Activated T-cell treated with anti-CD3 and anti-CD28 coated beads for 1 hour (primary cell): ENCODE results near the gene RTL10.

Source experiments
- DNase-seq: peaks from one replicate; pipeline ENCODE4 v3.0.0-alpha.2; 2020; ENCODE audit warnings: low read depth

RTL10 gene

GRCh38 chr22:19808873-19809478 lies 45.7 kb downstream of the RTL10 start:
- DNase-seq, result no peak

DNA sequence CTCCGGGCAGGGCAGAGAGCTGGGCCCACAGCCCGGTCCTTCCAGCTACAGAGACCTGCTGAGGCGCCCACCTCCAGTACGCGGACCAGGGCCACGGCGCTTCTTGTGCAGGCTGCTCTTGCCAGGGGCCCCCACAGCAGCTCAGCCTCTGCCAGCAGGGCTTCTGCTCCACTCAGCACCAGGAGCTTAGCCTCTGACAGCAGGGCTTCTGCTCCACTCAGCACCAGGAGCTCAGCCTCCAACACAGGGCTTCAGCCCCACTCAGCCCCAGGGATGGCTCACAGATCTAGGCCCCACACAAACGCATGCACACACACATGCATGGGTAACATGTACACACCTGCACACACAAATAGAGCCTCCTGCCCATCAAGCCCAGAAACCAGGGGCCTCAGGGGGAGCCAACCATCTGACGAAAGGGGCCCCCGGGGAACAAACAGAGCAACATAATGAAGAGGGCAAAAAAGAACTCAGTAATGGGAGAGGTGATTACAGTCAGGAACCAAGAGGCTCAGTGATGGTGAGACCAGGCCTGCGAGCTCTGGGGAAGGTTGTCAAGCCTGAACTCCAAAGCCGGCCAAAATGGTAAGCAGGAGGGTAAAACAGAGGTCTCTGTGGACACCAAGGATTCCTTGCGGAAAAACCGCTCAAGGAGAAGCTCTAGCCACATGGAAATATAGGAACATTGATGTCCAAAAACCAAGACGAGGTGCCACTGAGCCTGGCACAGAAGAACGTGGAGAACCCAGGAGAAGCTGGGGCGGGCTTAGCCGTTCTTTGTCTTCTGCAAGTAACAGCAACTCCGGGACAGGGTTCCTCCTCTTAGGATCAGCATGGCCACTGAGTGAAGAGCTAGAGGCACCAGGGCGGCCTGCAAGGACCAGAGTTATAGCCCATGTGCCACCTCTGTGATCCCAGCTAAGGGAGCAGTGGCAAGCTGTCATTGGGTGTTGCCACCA lies 46.5 kb downstream of the RTL10 start:
- no peak for DNase-seq

DNA sequence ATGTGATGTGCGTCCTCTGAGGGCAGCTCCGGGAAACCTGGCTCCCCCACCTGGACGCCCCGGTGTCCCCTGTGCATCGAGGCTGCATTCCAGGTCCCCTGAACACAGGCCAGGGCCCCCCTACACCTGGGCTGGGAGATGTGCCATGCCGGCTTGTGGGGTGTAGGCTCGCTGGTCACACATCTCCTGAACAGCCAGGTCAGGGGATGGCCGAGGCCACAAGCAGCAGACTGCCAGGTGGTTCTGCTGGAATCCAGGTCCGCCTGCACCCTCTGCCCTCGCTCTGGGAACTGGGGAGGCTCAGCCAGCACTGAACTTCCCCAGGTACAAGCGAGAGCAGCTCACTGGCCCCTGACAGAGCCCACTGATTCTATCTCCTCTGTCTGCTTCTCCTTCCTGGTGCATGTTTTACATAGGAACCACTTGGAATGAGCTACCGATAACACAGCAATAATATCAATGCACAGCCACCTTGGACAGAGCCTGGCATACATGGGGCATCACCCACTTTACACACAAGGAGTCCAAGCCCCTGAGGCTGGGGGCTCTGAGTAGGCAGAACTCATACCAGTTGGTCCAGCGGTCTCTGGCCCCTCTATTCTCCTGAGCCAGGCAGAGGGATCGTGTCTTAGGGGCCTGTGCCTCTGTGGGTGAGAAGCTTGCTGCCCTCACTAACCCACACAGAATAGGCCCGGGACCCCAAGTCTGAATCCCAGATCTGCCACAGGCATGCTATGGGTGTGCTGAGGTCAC lies 47.3 kb downstream of the RTL10 start:
- no peak for DNase-seq

GRCh38 chr22:19806213-19807160 lies 48.2 kb downstream of the RTL10 start:
- DNase-seq, result no peak

- DNase-seq, result no peak
Measured at GRCh38 chr22:19805821-19806212, 48.9 kb downstream of the RTL10 start.
